CD4-positive, alpha-beta T cell (primary cell): Measurements from ENCODE around the gene MSI2. TPM values are rescaled to one million over a fixed set of nuclear protein-coding genes. Genes with fewer than 3 reads are reported as not detected.
A peak's percentile ranks its signal among the peaks of the same experiment; 100 is the strongest.

Experiments
- ATAC-seq: fragments of 200-7000 bp; cut with Tn5 transposase; one replicate; pipeline ENCODE4 v1.10.0; 2022; ENCODE audit warnings: mild to moderate bottlenecking; ENCODE audit not compliant: poor library complexity
- CTCF ChIA-PET: fragments of 350-600 bp; sonication (Branson Sonifier 250); formaldehyde crosslinking; loops from one replicate; lab custom pipeline; 2021; ENCODE audit warnings: antibody characterized with exemption, inconsistent platforms; lab: Charles Lee
- POLR2A ChIA-PET: fragments of 350-600 bp; sonication (Branson Sonifier 250); formaldehyde crosslinking; loops from one replicate; lab custom pipeline; 2021; ENCODE audit warnings: antibody characterized with exemption, inconsistent platforms; lab: Charles Lee
- DNase-seq, 14 experiments: peaks; one replicate each; pipeline ENCODE4 v3.0.0-alpha.2; 2013 to 2020; ENCODE audit warnings: mixed read lengths in 2 of 14
- H3K27ac ChIP-seq, 2 donors: one replicate each; pipeline versions ENCODE4 v1.5.1 to v1.7.0; 2013; ENCODE audit warnings: low read length in 2 of 2, low read depth in 1 of 2, mild to moderate bottlenecking in 1 of 2
- H3K27me3 ChIP-seq, 2 experiments: 1 replicate in 1 of 2; 2 replicates in 1 of 2; pipeline versions ENCODE4 v1.6.1 to v1.7.0; 2013; ENCODE audit warnings: low read length in 2 of 2, control low read depth in 1 of 2, mild to moderate bottlenecking in 1 of 2, moderate library complexity in 1 of 2; ENCODE audit not compliant: insufficient read depth in 2 of 2, control insufficient read depth in 1 of 2
- H3K36me3 ChIP-seq: one replicate; pipeline ENCODE4 v1.6.1; 2013; ENCODE audit warnings: low read length, control low read depth; ENCODE audit not compliant: insufficient read depth
- H3K4me1 ChIP-seq: one replicate; pipeline ENCODE4 v1.6.1; 2013; ENCODE audit warnings: low read length, control low read depth; ENCODE audit not compliant: insufficient read depth
- H3K4me3 ChIP-seq: one replicate; pipeline ENCODE4 v1.5.1; 2013; ENCODE audit warnings: mild to moderate bottlenecking, low read length, moderate library complexity
- H3K9me3 ChIP-seq, 2 experiments: 1 replicate in 1 of 2; 2 replicates in 1 of 2; pipeline versions ENCODE4 v1.6.1 to v1.7.0; 2013; ENCODE audit warnings: low read length in 2 of 2, mild to moderate bottlenecking in 2 of 2, control low read depth in 1 of 2, moderate library complexity in 1 of 2; ENCODE audit not compliant: control insufficient read depth in 1 of 2, insufficient read depth in 1 of 2
- H3K27ac Mint-ChIP-seq: one replicate; pipeline ENCODE4 v1.8.0; 2020; ENCODE audit warnings: mixed read lengths
- H3K27me3 Mint-ChIP-seq: one replicate; pipeline ENCODE4 v1.8.0; 2021; ENCODE audit warnings: mixed read lengths
- H3K36me3 Mint-ChIP-seq: one replicate; pipeline ENCODE4 v1.8.0; 2021; ENCODE audit warnings: low read depth, mixed read lengths
- H3K4me1 Mint-ChIP-seq: one replicate; pipeline ENCODE4 v1.8.0; 2021; ENCODE audit warnings: low read depth, mixed read lengths
- H3K4me3 Mint-ChIP-seq: one replicate; pipeline ENCODE4 v1.8.0; 2020; ENCODE audit warnings: mild to moderate bottlenecking, mixed read lengths
- H3K9me3 Mint-ChIP-seq: one replicate; pipeline ENCODE4 v1.8.0; 2020; ENCODE audit warnings: mixed read lengths
- intact Hi-C, 2 experiments: fragments of 100-400 bp; cut with DNase I in 1 of 2; cut with micrococcal nuclease in 1 of 2; formaldehyde crosslinking; loops; one replicate each; pipeline versions ENCODE4 v1.15.1 to v1.9.0; 2023 to 2025; cut with DNase I, micrococcal nuclease
- total RNA-seq, 174 experiments: library from RNA in 2 of 174; stranded (reverse) in 2 of 174; gene quantifications; one replicate each; pipeline ENCODE4 v1.2.3 and lab custom pipeline; 2021 to 2026
- TF ChIP-seq, protein P1 (sequence below): fragments of 200-600 bp; IDR thresholded peaks from one replicate; pipeline ENCODE4 v1.8.0; 2022; ENCODE audit warnings: antibody characterized with exemption, mild to moderate bottlenecking

MSI2 gene
- total RNA-seq, 2 experiments from 2014 or later = 129 to 132 TPM

DNA sequence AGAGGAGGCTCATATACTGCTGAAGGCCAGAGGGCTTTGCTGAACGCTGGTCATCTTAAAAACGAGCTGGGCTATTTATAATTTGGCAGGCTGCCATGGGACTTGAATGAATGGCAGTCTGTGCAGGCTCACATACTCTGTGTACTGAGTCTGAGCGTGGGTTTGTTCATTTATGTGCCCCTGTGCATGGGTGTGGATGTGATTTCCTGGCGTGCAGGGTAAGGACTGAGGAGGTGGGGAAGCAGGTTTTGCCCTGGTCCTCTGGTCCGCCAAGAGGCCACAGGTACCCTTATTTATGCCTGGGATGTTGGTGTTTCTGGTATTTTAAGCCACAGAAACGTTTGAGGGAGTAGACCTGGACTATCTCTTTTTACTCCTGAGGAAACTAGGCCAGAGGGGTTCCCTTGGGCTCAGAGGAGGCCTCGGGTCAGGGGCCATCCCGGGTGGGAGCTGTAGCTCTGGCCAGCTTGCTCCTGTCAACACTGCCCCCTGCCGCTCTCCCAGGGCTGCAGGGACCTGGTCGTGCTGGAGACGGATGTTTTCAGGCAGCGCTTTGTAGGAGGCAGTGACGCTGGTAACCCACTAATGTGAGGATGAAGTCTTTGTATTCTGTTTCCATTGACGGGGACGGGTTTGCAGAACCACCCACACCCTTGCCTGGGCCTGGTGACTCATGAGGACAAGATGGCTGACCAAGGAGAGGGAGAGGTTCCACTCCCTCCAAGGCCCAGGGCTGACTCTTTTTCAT, 184.4 kb downstream of the MSI2 start:
- H3K36me3 ChIP-seq = no peaks in the 10 kb centered on the region
- Mint-ChIP-seq H3K4me3 (peak overlapping the region; percentile 30), H3K27me3 (no peaks in the 10 kb centered on the region), H3K9me3 (no peaks in the 10 kb centered on the region), H3K4me1 (peaks cover 86% of the 10 kb centered on the region), H3K27ac (peak overlapping the region; percentile 87), H3K36me3 (peaks cover under 1% of the 10 kb centered on the region)
- ATAC-seq = peak; percentile 78
- peaks cover 55% of the 10 kb centered on the region for H3K4me1 ChIP-seq
- H3K27me3 ChIP-seq = no peaks in the 10 kb centered on the region
- TF ChIP-seq, protein P1, sequence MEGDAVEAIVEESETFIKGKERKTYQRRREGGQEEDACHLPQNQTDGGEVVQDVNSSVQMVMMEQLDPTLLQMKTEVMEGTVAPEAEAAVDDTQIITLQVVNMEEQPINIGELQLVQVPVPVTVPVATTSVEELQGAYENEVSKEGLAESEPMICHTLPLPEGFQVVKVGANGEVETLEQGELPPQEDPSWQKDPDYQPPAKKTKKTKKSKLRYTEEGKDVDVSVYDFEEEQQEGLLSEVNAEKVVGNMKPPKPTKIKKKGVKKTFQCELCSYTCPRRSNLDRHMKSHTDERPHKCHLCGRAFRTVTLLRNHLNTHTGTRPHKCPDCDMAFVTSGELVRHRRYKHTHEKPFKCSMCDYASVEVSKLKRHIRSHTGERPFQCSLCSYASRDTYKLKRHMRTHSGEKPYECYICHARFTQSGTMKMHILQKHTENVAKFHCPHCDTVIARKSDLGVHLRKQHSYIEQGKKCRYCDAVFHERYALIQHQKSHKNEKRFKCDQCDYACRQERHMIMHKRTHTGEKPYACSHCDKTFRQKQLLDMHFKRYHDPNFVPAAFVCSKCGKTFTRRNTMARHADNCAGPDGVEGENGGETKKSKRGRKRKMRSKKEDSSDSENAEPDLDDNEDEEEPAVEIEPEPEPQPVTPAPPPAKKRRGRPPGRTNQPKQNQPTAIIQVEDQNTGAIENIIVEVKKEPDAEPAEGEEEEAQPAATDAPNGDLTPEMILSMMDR = peak; percentile 44
- H3K27ac ChIP-seq = peak overlapping the region; percentile 9 to 18
- ChIA-PET CTCF (interaction anchor here (0.5 to 3.1 kb wide), 3 partner anchors 95 to 447 kb away, joined by 3 to 20 read pairs (median 6); no protein-coding TSS in a partner anchor), POLR2A (interaction anchor here (0.6 to 1.5 kb wide), 6 partner anchors 9 to 198 kb away, joined by 3 to 5 read pairs (median 4); no protein-coding TSS in a partner anchor)
- H3K4me3 ChIP-seq = no peak overlapping the region
- H3K9me3 ChIP-seq = no peaks in the 10 kb centered on the region
- DNase-seq = peak; percentile 33 to 78 (median 64)
- intact Hi-C loops = loop anchor here (5.0 to 10.0 kb wide), 4 partner anchors 54 to 198 kb away; partner anchors contain the start of gene MSI2 (in 1 of the 2)

DNA sequence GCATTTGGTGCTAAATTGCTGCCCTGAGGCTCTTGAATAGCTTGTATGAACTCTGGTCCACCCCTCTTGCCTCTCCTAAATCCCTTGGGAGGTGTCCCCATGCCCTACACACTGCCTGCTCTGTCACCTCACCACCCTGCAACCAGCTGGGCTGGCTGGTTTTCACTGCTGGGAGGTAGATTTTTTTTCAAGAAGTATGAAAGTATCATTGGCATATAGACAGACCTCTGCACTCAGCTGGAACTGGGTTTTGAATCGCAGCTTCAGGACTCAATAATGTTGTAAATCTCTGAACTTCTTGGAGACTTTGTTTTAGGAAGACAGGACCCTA, 184.9 kb downstream of the MSI2 start:
- ChIA-PET CTCF (interaction anchor here (3.1 kb wide), 1 partner anchor 198 kb away, joined by 20 read pairs; no protein-coding TSS in a partner anchor), POLR2A (interaction anchor here (1.4 to 1.5 kb wide), 2 partner anchors 14 to 198 kb away, joined by 5 read pairs; no protein-coding TSS in a partner anchor)
- Mint-ChIP-seq H3K36me3 (peaks cover 6% of the 10 kb centered on the region), H3K4me1 (peaks cover 86% of the 10 kb centered on the region), H3K27me3 (no peaks in the 10 kb centered on the region), H3K9me3 (no peaks in the 10 kb centered on the region), H3K27ac (peak overlapping the region; percentile 87), H3K4me3 (peak overlapping the region; percentile 30)
- Histone ChIP-seq H3K4me1 (peaks cover 59% of the 10 kb centered on the region), H3K36me3 (no peaks in the 10 kb centered on the region), H3K27me3 (no peaks in the 10 kb centered on the region), H3K4me3 (no peak overlapping the region), H3K9me3 (no peaks in the 10 kb centered on the region), H3K27ac (no peak overlapping the region)
- ATAC-seq (peak; percentile 27), DNase-seq (no peak)
- TF ChIP-seq, protein P1 = no peak
- intact Hi-C loops = loop anchor here (5.0 to 10.0 kb wide), 4 partner anchors 54 to 199 kb away; partner anchors contain the start of gene MSI2 (in 1 of the 2)

DNA sequence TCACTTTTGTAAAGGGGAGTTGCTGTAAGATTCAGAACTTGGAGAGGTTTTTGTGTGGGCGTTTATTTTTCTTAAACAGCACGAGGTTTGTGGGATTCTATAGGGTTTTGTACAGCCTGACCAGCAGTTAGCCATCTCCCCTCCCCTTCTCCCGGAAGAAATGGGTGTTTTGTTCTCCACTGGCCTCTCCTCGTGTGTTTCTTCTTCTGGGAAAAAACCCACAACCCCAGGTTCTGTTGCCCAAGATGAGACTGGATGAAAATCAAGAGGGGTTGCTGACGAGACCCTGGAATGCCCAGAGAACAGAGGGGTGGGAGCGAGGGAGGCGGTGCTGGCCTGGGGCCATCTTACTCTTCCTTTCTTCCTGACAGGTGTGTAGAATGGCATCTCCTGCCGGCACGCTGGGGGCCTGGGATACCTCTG, 186.1 kb downstream of the MSI2 start:
- peaks cover 6% of the 10 kb centered on the region for H3K36me3 Mint-ChIP-seq
- POLR2A ChIA-PET = no interaction called here

More for the DNA sequence above, 186.1 kb downstream of the MSI2 start:
- DNase-seq (no peak), ATAC-seq (no peak)
- Histone ChIP-seq H3K9me3 (no peaks in the 10 kb centered on the region), H3K4me1 (peaks cover 59% of the 10 kb centered on the region), H3K4me3 (no peak overlapping the region), H3K27me3 (no peaks in the 10 kb centered on the region), H3K27ac (peak overlapping the region in 1 of 2 donors; percentile 47), H3K36me3 (no peaks in the 10 kb centered on the region)
- TF ChIP-seq, protein P1 = no peak
- Mint-ChIP-seq H3K27ac (peak overlapping the region; percentile 87), H3K27me3 (no peaks in the 10 kb centered on the region), H3K4me3 (peak overlapping the region; percentile 12), H3K9me3 (no peaks in the 10 kb centered on the region), H3K4me1 (peaks cover 81% of the 10 kb centered on the region)
- CTCF ChIA-PET = interaction anchor here (3.1 kb wide), 1 partner anchor 199 kb away, joined by 20 read pairs; no protein-coding TSS in a partner anchor
- intact Hi-C loops = loop anchor here (5.0 to 10.0 kb wide), 4 partner anchors 52 to 200 kb away; partner anchors contain the start of gene MSI2 (in 1 of the 2)
